Measurements from ENCODE around the gene RASA4B.
"Not testable (repeated sequence)": the region's sequence is repeated elsewhere in the genome, so short reads cannot be mapped to it uniquely, and the experiment has no call there.

Gene RASA4B

GRCh38 chr7:102473271-102473991 is 44.1 kb downstream of the RASA4B start:
- no peak for DNase-seq (ENCODE audit: low spot score)

GRCh38 chr7:102472126-102473041 is 45.2 kb downstream of the RASA4B start:
- no peak for DNase-seq (ENCODE audit: low spot score)

GRCh38 chr7:102471791-102472125 is 45.8 kb downstream of the RASA4B start:
- no peak for DNase-seq (ENCODE audit: low spot score)

GRCh38 chr7:102469972-102470825 is 47.4 kb downstream of the RASA4B start:
- DNase-seq (ENCODE audit: low spot score) = no peak

GRCh38 chr7:102469351-102469971 is 48.1 kb downstream of the RASA4B start:
- no peak for DNase-seq (ENCODE audit: low spot score)

- no peak for DNase-seq (ENCODE audit: low spot score)
Observed at GRCh38 chr7:102468478-102469350, 48.9 kb downstream of the RASA4B start.

GRCh38 chr7:102467581-102468477 is 49.7 kb downstream of the RASA4B start:
- DNase-seq (ENCODE audit: low spot score) = no peak

GRCh38 chr7:102466097-102466496 is 51.5 kb downstream of the RASA4B start:
- DNase-seq (ENCODE audit: low spot score) = no peak

- peak; percentile 95 for DNase-seq (ENCODE audit: low spot score)
Observed at GRCh38 chr7:102464577-102465280, 52.8 kb downstream of the RASA4B start, which contains the start of the genes ALKBH4 and LRWD1. TSS of gene ALKBH4 (minus strand) at chr7:102464863. CDS start at chr7:102464836, 27 bp downstream. TSS of gene LRWD1 (plus strand) at chr7:102464984. CDS start at chr7:102465081, 97 bp downstream.

- DNase-seq (ENCODE audit: low spot score) = no peak
Observed at GRCh38 chr7:102463841-102464576, 53.6 kb downstream of the RASA4B start.

- DNase-seq (ENCODE audit: low spot score) = no peak
Observed at GRCh38 chr7:102460467-102460866, 57.1 kb downstream of the RASA4B start.

GRCh38 chr7:102459221-102459844 is 58.2 kb downstream of the RASA4B start:
- DNase-seq (ENCODE audit: low spot score) = no peak

GRCh38 chr7:102457352-102457924 is 60.1 kb downstream of the RASA4B start:
- DNase-seq (ENCODE audit: low spot score) = no peak

- no peak for DNase-seq (ENCODE audit: low spot score)
Observed at GRCh38 chr7:102456327-102456726, 61.2 kb downstream of the RASA4B start.

GRCh38 chr7:102455596-102455995 is 62.0 kb downstream of the RASA4B start:
- no peak for DNase-seq (ENCODE audit: low spot score)

GRCh38 chr7:102454932-102455331 is 62.6 kb downstream of the RASA4B start:
- not testable (repeated sequence) for DNase-seq (ENCODE audit: low spot score)

GRCh38 chr7:102454468-102454867 is 63.1 kb downstream of the RASA4B start:
- no peak for DNase-seq (ENCODE audit: low spot score)
